GM18951 (cell line): ENCODE measurements around the gene SH3GL1.

ENCODE experiments used
- POLR2A ChIP-seq: IDR thresholded peaks from 4 replicates; pipeline ENCODE4 v1.6.1; 2011; ENCODE audit warnings: mild to moderate bottlenecking; ENCODE audit not compliant: insufficient read length, insufficient read depth; ENCODE audit errors: extremely low read depth
- in situ Hi-C: fragments of 300-500 bp; cut with MboI; formaldehyde crosslinking; loops from one replicate; pipeline ENCODE4 v1.12.0; 2022; ENCODE audit warnings: low sequenced_read_pairs, mixed read lengths, inconsistent platforms; ENCODE audit not compliant: unreplicated experiment

Gene SH3GL1

DNA sequence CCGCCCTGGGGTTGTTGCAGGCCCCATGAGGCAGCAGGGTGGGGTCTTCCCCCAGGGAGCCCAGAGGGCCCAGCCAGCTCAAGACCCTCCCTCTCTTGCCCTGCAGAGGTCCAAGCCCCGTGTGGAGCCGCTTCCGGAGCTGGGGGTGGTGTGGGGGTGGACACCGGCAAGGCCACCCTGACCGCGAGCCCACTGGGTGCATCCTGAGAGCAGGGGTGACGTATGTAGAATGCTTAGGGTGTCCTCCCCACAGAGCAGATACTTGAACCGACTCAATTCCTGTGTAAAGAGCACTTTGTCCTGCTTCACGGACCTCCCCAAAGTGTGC is 42.4 kb upstream of the SH3GL1 start:
- no peak for TF ChIP-seq POLR2A
- in situ Hi-C loops, result no loop called here

DNA sequence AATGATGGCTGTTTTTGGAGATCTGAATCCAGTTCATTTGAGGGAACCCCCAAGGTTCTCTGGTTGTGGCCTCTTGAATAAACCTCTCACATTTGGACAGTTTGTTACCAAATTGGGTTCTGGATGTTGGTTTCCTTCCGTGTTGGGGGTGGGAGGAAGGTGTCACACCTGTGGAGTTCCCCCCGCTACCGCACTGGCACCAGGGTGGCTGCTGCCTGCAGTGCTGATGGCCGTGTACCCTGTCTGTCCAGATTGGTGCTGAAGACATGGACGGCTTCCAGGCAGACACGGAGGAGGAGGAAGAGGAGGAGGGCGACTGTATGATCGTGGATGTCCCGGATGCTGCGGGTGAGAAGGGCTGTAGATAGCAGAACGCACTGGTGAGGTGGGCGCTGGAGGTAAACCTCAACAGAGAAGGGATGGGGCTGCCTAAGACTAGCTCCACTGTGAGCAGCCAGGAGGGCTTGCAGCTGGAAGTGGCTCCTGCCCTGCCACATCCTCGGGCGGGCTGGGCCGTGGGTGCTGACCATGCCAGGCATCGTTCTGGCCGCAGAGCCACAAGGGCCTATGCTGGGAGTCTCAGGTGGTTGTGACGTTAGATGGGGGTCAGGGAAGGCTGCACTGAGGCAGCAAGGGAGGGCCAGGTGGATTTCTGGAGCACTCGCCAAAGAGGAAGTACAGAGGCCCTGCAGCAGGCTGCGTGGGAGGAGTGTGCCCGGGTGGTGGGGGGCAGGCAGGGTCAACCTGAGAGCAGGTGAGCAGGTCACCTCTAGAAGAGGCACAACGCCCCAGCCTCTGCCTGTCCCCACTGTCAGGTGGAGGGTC is 41.9 kb upstream of the SH3GL1 start:
- TF ChIP-seq POLR2A, result no peak
- in situ Hi-C loops, result no loop called here

DNA sequence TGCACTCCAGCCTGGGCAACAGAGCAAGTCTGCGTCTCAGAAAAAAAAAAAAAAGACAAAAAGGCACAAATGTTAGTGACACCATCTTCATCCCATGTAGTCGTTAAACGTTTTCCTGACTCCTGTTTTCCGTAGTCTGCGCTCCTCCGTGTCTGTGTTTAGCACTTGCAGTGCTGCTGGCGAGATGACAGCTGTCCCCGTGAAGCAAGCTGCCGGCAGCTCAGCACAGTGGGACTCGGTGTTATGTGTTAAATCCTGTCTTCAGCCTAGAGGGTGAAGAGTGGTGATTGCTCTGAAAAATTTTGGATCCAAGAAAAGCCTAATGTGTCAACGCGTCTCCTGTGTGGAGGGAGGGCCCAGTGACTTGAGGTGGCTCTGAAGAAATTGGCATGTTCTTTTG is 38.9 kb upstream of the SH3GL1 start:
- TF ChIP-seq POLR2A, result no peak
- in situ Hi-C loops, result no loop called here

DNA sequence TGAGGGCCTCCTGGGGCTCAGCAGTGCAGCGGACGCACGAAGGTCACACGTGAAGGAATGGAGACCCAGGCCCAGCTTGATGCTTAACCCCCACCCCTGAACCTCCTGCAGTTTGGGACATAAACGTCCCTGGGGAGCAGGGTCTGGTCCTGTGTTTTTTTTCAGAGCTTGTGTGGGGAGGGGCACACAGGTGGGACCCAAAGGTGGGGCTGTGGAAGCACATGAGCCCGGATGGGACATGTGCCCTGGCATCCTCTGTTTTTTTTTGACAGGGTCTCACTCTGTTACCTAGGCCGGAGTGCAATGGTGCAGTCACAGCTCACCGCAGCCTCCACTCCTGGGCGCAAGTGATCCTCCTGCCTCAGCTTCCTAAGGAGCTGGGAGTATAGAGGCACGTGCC is 36.8 kb upstream of the SH3GL1 start:
- no peak for TF ChIP-seq POLR2A

DNA sequence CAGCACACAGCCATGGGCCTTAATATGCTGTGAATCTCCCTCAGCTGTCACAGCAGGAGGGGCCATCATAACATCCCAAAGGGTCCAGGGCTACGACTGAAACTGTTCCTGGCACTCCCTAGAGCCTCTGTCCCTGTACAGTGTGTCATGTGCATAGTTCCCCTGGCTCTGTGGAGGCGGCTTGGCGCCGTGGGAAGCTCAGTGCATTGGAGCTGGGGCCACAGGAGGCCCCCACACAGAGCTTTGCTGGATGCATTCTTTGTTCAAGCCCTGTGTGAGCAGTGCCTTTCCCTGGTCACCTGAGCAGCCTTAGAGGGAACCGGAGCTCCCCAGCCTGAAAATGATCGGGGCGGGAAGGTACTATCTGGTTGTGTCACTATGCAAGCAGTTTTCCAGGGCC is 35.9 kb upstream of the SH3GL1 start:
- in situ Hi-C loops, result no loop called here
- no peak for TF ChIP-seq POLR2A

More for the DNA sequence above, 36.8 kb upstream of the SH3GL1 start:
- in situ Hi-C loops, result no loop called here

DNA sequence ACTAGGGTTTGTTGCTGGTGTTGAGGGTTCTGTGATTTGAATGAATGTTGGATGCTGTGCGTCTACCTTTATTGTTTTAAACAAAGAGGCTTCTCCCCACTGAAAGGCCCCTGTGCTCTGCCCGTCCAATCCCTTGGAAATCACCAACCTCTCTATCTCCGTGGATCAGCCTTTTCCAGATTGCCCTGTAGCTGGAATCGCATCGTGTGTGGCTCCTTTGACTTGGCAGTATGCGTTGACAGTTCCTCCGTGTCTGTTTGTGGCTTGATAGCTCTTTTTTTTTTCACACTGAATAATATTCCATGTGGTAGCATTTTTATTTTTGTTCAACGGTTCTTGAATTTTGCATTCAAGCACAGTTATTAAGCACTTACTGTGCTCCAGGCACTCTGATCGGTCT is 34.0 kb upstream of the SH3GL1 start:
- in situ Hi-C loops, result no loop called here
- TF ChIP-seq POLR2A, result no peak

DNA sequence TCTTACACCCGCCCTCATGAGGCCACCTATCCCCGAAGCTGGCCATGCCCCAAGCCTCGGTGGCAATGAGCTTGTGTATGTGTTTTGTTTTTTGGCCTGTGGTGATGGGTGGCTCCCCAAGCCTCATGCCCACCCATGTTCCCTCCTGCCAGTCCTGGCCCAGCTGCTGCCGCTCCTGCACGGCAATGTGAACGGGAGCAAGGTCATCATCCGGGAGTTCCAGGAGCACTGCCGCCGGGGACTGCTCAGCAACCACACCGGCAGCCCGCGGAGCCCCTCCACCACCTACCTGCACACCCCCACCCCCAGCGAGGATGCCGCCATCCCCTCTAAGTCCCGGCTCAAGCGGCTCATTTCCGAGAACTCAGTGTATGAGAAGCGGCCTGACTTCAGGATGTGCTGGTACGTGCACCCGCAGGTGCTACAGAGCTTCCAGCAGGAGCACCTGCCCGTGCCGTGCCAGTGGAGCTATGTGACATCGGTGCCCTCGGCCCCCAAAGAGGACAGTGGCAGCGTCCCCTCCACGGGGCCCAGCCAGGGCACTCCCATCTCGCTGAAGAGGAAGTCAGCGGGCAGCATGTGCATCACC is 32.7 kb upstream of the SH3GL1 start:
- in situ Hi-C loops, result no loop called here
- no peak for TF ChIP-seq POLR2A

DNA sequence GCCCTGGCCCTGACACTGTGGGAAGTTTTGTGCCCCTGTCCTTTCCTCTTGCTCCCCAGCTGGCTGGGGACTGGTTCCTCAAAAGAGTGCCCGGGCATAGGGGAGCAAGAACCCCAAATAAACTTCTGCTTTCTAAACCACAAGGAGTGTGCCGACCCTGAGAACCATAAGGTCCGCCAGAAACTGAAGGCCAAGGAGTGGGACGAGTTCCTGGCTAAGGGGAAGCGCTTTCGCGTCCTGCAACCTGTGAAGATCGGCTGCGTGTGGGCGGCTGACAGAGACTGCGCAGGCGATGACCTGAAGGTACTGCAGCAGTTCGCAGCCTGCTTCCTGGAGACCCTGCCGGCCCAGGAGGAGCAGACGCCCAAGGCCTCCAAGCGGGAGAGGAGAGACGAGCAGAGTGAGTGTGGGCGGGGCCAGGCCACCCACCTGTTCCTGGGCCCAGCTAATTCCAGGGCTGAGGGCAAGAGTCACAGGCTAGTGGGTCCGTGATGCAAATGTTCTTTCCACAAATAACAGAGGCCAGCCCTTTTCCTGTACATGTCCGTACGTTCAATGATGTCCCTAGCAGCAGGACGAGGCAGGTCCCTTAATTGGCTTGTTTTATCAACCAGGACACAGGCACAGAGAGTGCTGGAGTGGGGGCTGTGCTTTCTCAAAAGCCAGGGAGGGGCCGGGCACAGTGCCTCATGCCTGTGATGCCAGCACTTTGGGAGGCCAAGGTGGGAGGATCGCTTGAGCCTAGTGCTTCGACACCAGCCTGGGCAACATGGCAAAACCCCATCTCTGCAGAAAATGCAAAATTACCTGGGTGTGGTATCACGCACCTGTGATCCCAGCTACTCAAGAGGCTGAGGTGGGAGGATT is 31.7 kb upstream of the SH3GL1 start:
- TF ChIP-seq POLR2A, result no peak
- in situ Hi-C loops, result no loop called here

DNA sequence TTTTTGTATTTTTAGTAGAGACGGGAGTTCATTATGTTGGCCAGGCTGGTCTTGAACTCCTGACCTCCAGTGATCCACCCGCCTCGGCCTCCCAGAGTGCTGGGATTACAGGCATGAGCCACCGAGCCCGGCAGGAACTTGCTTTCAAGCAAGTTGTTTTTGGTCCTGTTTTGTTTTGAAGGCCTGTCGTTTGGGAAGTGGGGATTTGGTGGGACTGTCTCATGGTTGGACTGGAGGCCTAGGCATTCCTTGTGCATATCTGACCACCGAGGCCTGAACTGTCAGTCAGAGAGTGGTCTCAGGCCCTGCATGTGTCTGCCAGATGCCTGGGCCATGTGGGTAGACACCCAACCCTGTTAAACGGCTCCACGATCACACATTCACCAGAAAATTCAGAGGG is 30.9 kb upstream of the SH3GL1 start:
- TF ChIP-seq POLR2A, result no peak
- in situ Hi-C loops, result no loop called here

DNA sequence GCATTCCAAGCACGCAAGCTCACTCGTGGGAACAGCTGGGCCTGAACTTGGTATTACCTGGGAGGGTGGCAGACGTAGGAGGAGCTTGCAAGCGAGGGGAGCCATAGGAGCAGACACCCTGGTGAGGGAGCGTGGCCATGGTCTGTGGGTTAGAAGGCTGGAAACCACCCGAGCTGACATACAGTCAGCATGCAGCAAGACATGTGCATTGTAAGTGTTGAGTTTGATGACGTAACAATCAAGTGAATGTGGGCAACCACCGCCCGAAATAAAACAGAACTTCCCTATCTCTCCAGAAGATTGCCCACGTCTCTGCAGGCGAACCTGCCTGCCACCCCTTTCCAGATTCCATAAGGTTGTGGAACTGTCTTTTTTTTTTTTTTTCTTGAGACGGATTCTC is 30.4 kb upstream of the SH3GL1 start:
- in situ Hi-C loops, result no loop called here
- TF ChIP-seq POLR2A, result no peak

DNA sequence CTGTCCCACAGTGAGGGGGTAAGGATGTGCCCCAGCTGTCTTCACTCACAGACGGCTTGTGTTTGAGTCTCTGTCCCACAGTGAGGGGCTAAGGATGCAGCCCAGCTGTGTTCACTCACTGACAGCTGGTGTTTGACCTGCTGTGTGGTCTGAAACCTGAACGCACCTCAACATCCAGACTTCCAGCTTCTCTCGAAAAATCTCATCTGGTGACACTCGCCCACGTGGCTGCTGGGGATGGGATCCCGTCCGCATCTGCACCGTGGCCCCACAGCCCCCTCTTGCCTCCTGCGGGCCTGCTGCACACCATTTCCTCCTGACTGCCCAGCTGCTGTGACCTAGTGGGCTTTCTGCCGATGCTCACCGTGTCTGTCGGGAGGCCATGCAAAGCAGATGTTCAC is 29.4 kb upstream of the SH3GL1 start:
- TF ChIP-seq POLR2A, result no peak
- in situ Hi-C loops, result no loop called here

DNA sequence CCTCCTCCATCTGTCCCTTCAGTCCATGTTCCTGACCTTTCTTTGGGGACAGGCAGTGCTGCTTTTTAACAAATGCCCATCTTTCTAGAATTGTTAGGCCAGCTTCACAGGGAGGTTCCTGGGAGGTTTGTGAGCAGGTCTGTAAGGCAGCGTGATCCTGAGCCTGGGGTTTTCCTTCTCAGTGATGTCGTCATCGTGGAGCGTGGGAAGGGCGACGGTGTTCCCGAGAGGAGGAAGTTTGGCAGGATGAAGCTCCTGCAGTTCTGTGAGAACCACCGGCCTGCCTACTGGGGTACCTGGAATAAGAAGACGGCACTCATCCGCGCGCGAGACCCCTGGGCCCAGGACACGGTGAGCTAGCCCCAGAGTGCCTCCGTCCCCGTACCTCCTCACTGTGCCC is 28.9 kb upstream of the SH3GL1 start:
- TF ChIP-seq POLR2A, result no peak
- in situ Hi-C loops, result no loop called here

DNA sequence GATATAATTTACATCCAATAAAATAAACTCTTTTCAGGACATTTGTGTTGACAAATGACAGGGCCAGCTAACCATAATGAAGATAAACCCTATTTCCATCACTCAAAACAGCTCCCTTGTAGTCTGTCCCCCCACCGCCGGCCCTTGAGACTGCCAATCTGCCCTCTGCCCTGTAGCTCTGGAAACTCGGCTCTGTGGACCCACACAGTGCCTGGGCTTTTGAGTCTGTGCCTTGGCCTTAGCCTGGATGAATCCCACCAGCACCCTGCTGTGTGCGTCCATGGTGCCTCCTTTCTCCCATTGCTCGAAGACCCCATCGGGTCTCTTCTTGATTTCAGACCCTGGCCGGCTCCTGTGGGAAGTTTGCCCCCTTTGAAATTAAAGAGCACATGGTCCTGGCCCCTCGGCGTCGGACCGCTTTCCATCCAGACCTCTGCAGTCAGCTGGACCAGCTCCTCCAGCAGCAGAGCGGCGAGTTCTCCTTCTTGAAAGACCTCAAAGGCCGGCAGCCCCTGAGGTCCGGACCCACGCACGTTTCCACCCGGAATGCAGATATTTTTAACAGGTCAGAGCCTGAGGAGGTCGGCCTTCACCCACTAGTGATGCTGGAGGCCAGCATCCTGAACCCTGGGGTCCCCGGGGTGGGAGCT is 28.1 kb upstream of the SH3GL1 start:
- in situ Hi-C loops, result no loop called here
- TF ChIP-seq POLR2A, result no peak

DNA sequence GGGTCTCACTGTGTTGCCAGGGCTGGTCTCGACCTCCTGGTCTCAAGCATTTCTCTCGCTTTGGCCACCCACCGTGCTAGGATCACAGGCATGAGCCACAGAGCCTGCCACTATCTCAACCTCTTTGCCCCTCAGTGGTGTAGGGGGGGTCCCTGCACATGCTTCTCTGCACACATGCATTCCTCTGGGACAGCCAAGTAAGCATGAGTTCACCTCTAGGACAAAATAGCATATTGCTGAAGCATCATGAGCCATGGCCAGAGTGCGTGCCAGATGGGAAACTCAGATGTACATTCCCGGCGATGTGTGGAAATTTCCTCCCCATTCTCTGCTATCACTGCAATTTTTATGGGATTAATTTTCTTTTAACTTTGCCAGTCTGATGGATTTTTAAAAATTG is 25.2 kb upstream of the SH3GL1 start:
- in situ Hi-C loops, result no loop called here
- no peak for TF ChIP-seq POLR2A
